ENCODE data around the gene CDK14. TPM values are rescaled to one million over a fixed set of nuclear protein-coding genes. Genes with fewer than 3 reads are reported as not detected.
A peak's percentile ranks its signal among the peaks of the same experiment; 100 is the strongest.
"Not testable (repeated sequence)": the region's sequence is repeated elsewhere in the genome, so short reads cannot be mapped to it uniquely, and the experiment has no call there.

Gene CDK14
- total RNA-seq, 1 donor, result 44.8 TPM

DNA sequence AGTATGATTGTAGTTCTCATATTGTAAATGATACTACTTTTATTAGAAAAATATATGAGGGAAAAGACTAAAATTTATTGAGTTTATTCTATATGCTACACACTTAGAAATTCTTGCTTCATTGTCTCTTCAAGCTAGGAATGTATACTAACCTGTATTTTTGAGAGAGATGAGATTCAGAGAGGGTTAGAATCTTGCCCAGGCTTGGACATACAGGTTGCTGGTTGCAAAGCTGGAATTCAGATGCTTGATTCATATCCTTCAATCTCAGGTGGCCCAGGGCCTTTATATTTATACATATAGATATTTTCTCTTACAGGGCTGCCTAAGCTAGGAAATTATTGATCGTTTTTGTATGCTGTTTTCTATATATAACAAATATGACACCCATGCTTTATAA lies 324.2 kb downstream of the CDK14 start:
- no peak for DNase-seq (ENCODE audit: low read depth)
- H3K4me3 ChIP-seq (ENCODE audit: low read depth, low read length), result no peak overlapping the region
- TF ChIP-seq CTCF (IDR thresholded peaks at IDR 0.05; ENCODE audit: insufficient read depth, low read length), result no peak

- no peak overlapping the region for H3K4me3 ChIP-seq (ENCODE audit: low read depth, low read length)
- DNase-seq (ENCODE audit: low read depth), result no peak
- no peak for TF ChIP-seq CTCF (IDR thresholded peaks at IDR 0.05; ENCODE audit: insufficient read depth, low read length)
Observed at GRCh38 chr7:90923541-90923997, 327.4 kb downstream of the CDK14 start.

DNA sequence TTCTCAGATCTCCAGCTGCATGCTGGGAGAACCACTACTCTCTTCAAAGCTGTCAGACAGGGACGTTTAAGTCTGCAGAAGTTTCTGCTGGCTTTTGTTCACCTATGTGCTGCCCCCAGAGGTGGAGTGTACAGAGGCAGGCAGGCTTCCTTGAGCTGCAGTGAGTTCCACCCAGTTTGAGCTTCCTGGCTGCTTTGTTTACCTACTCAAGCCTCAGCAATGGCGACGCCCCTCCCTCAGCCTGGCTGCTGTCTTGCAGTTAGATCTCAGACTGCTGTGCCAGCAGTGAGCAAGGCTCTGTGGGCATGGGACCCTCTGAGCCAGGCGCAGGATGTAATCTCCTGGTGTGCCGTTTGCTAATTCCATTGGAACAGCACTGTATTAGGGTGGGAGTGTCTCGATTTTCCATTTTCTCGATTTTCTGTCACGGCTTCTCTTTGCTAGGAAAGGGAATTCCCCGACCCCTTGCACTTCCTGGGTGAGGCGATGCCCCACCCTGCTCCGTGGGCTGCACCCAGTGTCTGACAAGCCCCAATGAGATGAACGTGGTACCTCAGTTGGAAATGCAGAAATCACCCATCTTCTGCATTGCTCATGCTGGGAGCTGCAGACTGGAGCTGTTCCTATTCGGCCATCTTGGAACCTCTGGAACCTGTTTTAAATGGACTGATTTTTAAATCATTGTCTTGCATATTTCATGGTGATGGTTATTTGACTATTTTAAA lies 332.7 kb downstream of the CDK14 start:
- not testable (repeated sequence) for H3K4me3 ChIP-seq (ENCODE audit: low read depth, low read length)

DNA sequence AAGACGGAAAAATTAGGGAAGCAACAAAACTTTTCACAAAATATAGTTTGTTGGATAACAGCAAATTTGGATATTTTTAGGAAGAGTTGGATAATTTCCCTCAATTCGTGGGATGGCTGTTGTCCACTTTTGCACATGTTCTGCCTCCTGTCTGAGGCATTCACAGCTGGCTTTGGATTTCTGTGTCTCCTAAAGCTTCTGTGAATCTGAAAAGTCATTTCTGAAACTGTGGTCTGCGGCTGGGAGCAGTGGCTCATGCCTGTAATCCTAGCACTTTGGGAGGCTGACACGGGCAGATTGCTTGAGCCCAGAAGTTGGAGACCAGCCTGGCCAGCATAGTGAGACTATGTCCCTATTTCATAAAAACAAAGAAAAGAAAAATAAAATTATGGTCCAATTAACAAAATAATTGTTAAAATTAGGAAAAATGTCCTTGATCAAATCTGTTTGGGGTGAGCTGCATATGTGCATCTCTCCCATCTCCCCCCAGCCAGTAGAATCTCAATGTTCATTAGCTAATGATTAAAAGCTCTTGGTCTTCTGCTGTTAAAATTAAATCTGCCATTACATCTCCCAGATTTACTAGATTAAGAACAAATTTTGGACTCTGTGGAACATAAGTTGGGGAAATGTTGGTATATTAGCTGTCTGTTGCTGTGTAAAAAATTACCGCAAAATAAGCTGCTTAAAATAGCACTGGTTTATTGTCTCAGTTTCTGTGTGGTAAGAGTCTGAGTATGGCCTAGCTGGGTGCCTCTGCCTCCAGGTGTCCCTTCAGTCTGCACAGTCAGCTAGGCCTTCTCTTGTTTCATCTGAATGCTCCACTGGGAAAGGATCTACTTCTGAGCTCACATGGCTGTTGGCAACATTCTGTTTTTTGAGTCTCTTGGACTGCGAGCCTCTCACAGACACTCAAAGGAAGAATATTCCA lies 336.1 kb downstream of the CDK14 start:
- DNase-seq (ENCODE audit: low read depth), result no peak
- no peak overlapping the region for H3K4me3 ChIP-seq (ENCODE audit: low read depth, low read length)
- TF ChIP-seq CTCF (IDR thresholded peaks at IDR 0.05; ENCODE audit: insufficient read depth, low read length), result no peak

More for the DNA sequence above, 332.7 kb downstream of the CDK14 start:
- not testable (repeated sequence) for DNase-seq (ENCODE audit: low read depth)

GRCh38 chr7:90933041-90933440 lies 336.9 kb downstream of the CDK14 start:
- no peak for TF ChIP-seq CTCF (IDR thresholded peaks at IDR 0.05; ENCODE audit: insufficient read depth, low read length)
- H3K4me3 ChIP-seq (ENCODE audit: low read depth, low read length), result no peak overlapping the region
- DNase-seq (ENCODE audit: low read depth), result no peak

DNA sequence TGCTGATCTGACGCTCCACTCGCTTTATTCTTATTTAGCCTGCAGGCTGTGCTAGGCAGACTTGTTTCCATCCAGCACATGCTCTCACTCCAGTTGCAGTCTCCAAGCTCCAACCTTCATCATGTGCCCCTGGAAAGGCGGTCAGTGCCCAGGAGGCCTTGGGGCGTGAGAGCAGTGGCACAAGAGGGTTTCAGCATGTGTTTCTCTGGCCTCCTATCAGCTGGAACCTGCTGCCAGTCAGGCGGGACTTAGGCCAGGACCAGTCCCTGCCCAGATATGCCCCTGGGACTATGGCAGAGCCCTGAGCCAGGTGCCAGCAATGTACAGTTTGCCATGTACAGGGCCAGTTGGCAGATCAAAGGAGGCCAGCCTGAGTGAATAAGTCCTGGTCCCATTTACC lies 337.9 kb downstream of the CDK14 start:
- no peak overlapping the region for H3K4me3 ChIP-seq (ENCODE audit: low read depth, low read length)
- no peak for DNase-seq (ENCODE audit: low read depth)
- no peak for TF ChIP-seq CTCF (IDR thresholded peaks at IDR 0.05; ENCODE audit: insufficient read depth, low read length)

GRCh38 chr7:90938371-90938770 lies 342.2 kb downstream of the CDK14 start:
- TF ChIP-seq CTCF (IDR thresholded peaks at IDR 0.05; ENCODE audit: insufficient read depth, low read length), result no peak
- H3K4me3 ChIP-seq (ENCODE audit: low read depth, low read length), result no peak overlapping the region
- DNase-seq (ENCODE audit: low read depth), result peak; percentile 35
